Caco-2 (cell line): ENCODE measurements around the gene GMPPB. TPM values are rescaled to one million over a fixed set of nuclear protein-coding genes. Genes with fewer than 3 reads are reported as not detected.
"Not testable (repeated sequence)": the region's sequence is repeated elsewhere in the genome, so short reads cannot be mapped to it uniquely, and the experiment has no call there.

Experiments used
- BruUV-seq: library from RNA; stranded (reverse); fragments of 400-500 nt; replicated peaks from 2 replicates; lab custom pipeline; 2021; lab: Mats Ljungman, UMichigan
- CTCF ChIA-PET: fragments of 300-600 bp; sonication (Branson Sonifier 250); formaldehyde crosslinking; loops from one replicate; lab custom pipeline; 2022; ENCODE audit warnings: antibody characterized with exemption; lab: Charles Lee
- POLR2A ChIA-PET: fragments of 300-600 bp; sonication (Branson Sonifier 250); formaldehyde crosslinking; loops from one replicate; lab custom pipeline; 2022; ENCODE audit warnings: antibody characterized with exemption; lab: Charles Lee
- DNase-seq, 2 experiments: peaks; one replicate each; pipeline versions ENCODE4 v3.0.0 to v3.0.0-alpha.2; 2020 to 2022
- H3K27me3 ChIP-seq: replicated peaks from 2 replicates; pipeline ENCODE4 v1.6.0; 2011; ENCODE audit warnings: low read length; ENCODE audit not compliant: control insufficient read depth, insufficient read depth
- H3K36me3 ChIP-seq: 2 replicates; pipeline ENCODE4 v1.5.1; 2011; ENCODE audit warnings: low read length; ENCODE audit not compliant: control insufficient read depth, insufficient read depth
- H3K4me1 ChIP-seq: fragments of 250-450 bp; sonication (Bioruptor Pico); 2 replicates; pipeline ENCODE4 v1.5.1; 2020; ENCODE audit warnings: mild to moderate bottlenecking
- H3K4me3 ChIP-seq: 2 replicates; pipeline ENCODE4 v1.5.1; 2011; ENCODE audit warnings: low read depth, mild to moderate bottlenecking, control low read depth, low read length
- H3K9me3 ChIP-seq: fragments of 250-450 bp; sonication (Bioruptor Pico); 2 replicates; pipeline ENCODE4 v1.5.1; 2020; ENCODE audit warnings: mild to moderate bottlenecking, moderate library complexity
- H3K27ac Mint-ChIP-seq: one replicate; pipeline ENCODE4 v1.8.0; 2022; ENCODE audit warnings: mixed read lengths; ENCODE audit not compliant: unreplicated experiment
- H3K27me3 Mint-ChIP-seq: one replicate; pipeline ENCODE4 v1.8.0; 2022; ENCODE audit warnings: mixed read lengths; ENCODE audit not compliant: insufficient read depth, unreplicated experiment
- H3K36me3 Mint-ChIP-seq: one replicate; pipeline ENCODE4 v1.8.0; 2022; ENCODE audit warnings: mild to moderate bottlenecking, mixed read lengths; ENCODE audit not compliant: insufficient read depth, unreplicated experiment
- H3K4me1 Mint-ChIP-seq: one replicate; pipeline ENCODE4 v1.8.0; 2022; ENCODE audit warnings: low read depth, mixed read lengths; ENCODE audit not compliant: unreplicated experiment
- H3K4me3 Mint-ChIP-seq: one replicate; pipeline ENCODE4 v1.8.0; 2022; ENCODE audit warnings: mild to moderate bottlenecking, moderate library complexity, mixed read lengths; ENCODE audit not compliant: unreplicated experiment
- H3K9me3 Mint-ChIP-seq: one replicate; pipeline ENCODE4 v1.8.0; 2022; ENCODE audit warnings: mixed read lengths; ENCODE audit not compliant: unreplicated experiment
- intact Hi-C: fragments of 100-400 bp; cut with micrococcal nuclease; formaldehyde crosslinking; loops from one replicate; pipeline ENCODE4 v1.10.0; 2022; ENCODE audit not compliant: unreplicated experiment
- total RNA-seq: library from RNA; stranded (reverse); gene quantifications from 2 replicates; pipeline ENCODE4 v1.2.3, GENCODE V29; 2022

Gene GMPPB
- total RNA-seq, 1 experiment from 2014 or later: 26.5 TPM

GRCh38 chr3:49686769-49687423, 36.9 kb downstream of the GMPPB start:
- peaks cover 62% of the 10 kb centered on the region for H3K36me3 Mint-ChIP-seq

GRCh38 chr3:49686346-49686745, 37.4 kb downstream of the GMPPB start:
- intact Hi-C loops, H3K27me3 ChIP-seq, BruUV-seq, POLR2A ChIA-PET, H3K9me3 Mint-ChIP-seq, H3K36me3 ChIP-seq, H3K4me1 ChIP-seq, H3K4me3 Mint-ChIP-seq, H3K27ac Mint-ChIP-seq, H3K27me3 Mint-ChIP-seq, CTCF ChIA-PET, H3K9me3 ChIP-seq: not testable (repeated sequence)
- Mint-ChIP-seq H3K36me3 (peaks cover 62% of the 10 kb centered on the region), H3K4me1 (peaks cover 11% of the 10 kb centered on the region)
- peak in 1 of 2 experiments; percentile 56 for DNase-seq
- peak overlapping the region; percentile 10; the same call in 1 of the 2 replicates for H3K4me3 ChIP-seq

More at GRCh38 chr3:49686769-49687423, 36.9 kb downstream of the GMPPB start:
- H3K27me3 ChIP-seq, CTCF ChIA-PET, H3K9me3 ChIP-seq, POLR2A ChIA-PET, BruUV-seq, H3K9me3 Mint-ChIP-seq, intact Hi-C loops, H3K27me3 Mint-ChIP-seq, H3K36me3 ChIP-seq, H3K27ac Mint-ChIP-seq, H3K4me1 ChIP-seq: not testable (repeated sequence)
- Mint-ChIP-seq H3K4me1 (peaks cover 11% of the 10 kb centered on the region), H3K4me3 (peak overlapping the region; percentile 35)
- H3K4me3 ChIP-seq: peak overlapping the region; percentile 16
- peak; percentile 63 to 73 for DNase-seq

GRCh38 chr3:49685846-49686245, 37.9 kb downstream of the GMPPB start:
- H3K27me3 Mint-ChIP-seq, intact Hi-C loops, H3K36me3 ChIP-seq, H3K27ac Mint-ChIP-seq, H3K9me3 ChIP-seq, H3K9me3 Mint-ChIP-seq, H3K4me1 ChIP-seq, H3K4me3 Mint-ChIP-seq, CTCF ChIA-PET, H3K27me3 ChIP-seq, BruUV-seq, DNase-seq, H3K4me3 ChIP-seq: not testable (repeated sequence)
- POLR2A ChIA-PET: interaction anchor here (0.6 kb wide), 1 partner anchor 567 kb away, joined by 3 read pairs; no protein-coding TSS in a partner anchor
- Mint-ChIP-seq H3K4me1 (peaks cover 11% of the 10 kb centered on the region), H3K36me3 (peaks cover 62% of the 10 kb centered on the region)

GRCh38 chr3:49685103-49685502, 38.6 kb downstream of the GMPPB start:
- H3K9me3 Mint-ChIP-seq, H3K9me3 ChIP-seq, H3K27ac Mint-ChIP-seq, H3K4me3 ChIP-seq, H3K4me1 ChIP-seq, intact Hi-C loops, POLR2A ChIA-PET, BruUV-seq, H3K36me3 ChIP-seq, H3K4me1 Mint-ChIP-seq, H3K27me3 ChIP-seq, H3K27me3 Mint-ChIP-seq, CTCF ChIA-PET, DNase-seq, H3K4me3 Mint-ChIP-seq: not testable (repeated sequence)
- H3K36me3 Mint-ChIP-seq: peaks cover 61% of the 10 kb centered on the region

- CTCF ChIA-PET, H3K27me3 ChIP-seq, BruUV-seq, H3K4me1 ChIP-seq, POLR2A ChIA-PET, H3K27ac Mint-ChIP-seq, H3K27me3 Mint-ChIP-seq, H3K9me3 Mint-ChIP-seq, H3K4me3 ChIP-seq, DNase-seq, H3K4me1 Mint-ChIP-seq, H3K9me3 ChIP-seq, H3K36me3 ChIP-seq, H3K4me3 Mint-ChIP-seq, intact Hi-C loops: not testable (repeated sequence)
- H3K36me3 Mint-ChIP-seq: peaks cover 55% of the 10 kb centered on the region
Observed at GRCh38 chr3:49684453-49684852, 39.3 kb downstream of the GMPPB start.
